ENCODE measurements around the gene CAMTA1.
"Not testable (repeated sequence)": the region's sequence is repeated elsewhere in the genome, so short reads cannot be mapped to it uniquely, and the experiment has no call there.

The CAMTA1 gene

GRCh38 chr1:7674972-7675371 lies 889.7 kb downstream of the CAMTA1 start:
- no peak for DNase-seq (ENCODE audit: low read depth in 2 of 2)

DNA sequence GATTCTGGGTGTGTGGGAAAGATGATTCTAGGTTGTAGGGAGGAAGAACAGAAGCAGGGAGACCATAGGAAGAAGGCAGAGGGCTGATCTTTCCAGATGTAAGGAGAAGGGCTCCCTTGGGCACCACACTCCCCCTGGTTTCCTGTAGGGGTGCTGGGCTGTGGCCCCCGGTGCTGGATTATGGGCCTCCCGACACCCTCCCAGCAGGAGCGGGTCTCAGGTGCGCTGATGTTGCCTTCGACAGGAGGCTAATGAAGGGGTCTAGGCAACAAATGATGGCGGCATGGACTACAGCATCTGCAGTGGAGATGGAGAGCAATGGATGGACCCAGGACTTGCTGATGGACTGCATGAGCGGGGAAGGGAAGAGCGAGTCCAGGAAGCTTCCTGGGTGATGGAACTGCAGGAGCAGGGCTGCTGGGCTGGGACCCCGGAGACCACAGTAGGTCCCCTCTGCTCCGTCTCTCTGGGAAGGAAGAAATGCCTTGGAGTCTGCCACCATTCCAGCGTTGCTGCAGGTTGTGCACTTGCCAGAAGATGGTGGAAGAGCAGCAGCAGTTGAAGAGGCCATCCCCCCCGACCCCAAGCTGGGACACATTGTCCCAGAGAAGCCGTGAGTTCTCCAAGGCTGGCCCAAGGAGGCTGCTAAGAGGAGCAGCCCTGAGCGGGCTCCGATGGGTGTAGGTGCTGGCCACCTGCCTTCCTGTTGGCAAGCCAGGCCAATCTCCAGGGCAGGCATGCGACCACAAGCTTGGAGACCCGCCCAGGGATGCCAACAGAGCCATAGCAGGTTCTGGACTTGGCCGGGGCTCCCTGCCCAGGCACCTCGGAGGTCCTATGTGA lies 890.4 kb downstream of the CAMTA1 start:
- no peak for DNase-seq (ENCODE audit: low read depth in 2 of 2)

- DNase-seq (ENCODE audit: low read depth in 2 of 2), result no peak
These were observed 891.2 kb downstream of the CAMTA1 start for GRCh38 chr1:7676274-7676945.

DNA sequence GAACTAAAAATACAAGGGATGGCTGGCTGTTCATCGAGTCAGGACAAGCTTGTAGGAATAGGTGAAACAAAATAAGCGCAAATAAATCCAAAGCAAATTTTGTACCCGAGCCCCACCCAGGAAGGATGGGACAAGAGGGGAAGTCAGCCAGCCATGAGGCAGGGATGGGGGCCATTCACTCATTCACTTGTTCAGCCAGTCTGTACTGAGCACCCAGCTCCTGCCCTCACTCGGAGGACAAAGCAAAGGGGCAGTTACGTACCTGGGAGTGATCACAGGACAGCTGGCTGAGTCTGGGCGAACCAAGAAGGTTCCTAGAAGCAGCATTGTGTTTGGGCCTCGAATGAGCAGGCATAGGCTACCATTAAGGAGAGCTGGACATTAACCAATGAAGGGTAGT lies 891.9 kb downstream of the CAMTA1 start:
- no peak for DNase-seq (ENCODE audit: low read depth in 2 of 2)

DNA sequence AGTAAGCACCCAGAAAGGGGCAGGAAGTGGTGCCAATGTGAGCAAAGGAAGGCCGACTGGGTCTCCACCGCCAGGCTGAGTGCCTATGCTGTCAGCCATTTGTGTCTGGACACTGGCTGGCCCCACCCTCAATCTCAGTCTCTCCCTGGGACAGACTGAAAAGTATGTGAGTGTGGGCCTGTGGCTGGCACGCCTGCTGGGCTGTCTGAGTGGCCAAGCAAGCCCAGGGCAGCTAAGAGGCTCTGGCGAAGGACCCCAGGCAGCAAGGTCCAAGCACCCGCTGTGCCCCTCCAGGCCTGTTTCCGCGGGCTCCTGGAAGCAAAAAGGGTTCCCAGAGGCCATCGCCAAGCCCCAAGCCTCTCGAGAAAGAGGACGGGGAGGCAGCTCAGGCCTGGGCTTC lies 892.6 kb downstream of the CAMTA1 start:
- DNase-seq (ENCODE audit: low read depth in 2 of 2), result no peak

DNA sequence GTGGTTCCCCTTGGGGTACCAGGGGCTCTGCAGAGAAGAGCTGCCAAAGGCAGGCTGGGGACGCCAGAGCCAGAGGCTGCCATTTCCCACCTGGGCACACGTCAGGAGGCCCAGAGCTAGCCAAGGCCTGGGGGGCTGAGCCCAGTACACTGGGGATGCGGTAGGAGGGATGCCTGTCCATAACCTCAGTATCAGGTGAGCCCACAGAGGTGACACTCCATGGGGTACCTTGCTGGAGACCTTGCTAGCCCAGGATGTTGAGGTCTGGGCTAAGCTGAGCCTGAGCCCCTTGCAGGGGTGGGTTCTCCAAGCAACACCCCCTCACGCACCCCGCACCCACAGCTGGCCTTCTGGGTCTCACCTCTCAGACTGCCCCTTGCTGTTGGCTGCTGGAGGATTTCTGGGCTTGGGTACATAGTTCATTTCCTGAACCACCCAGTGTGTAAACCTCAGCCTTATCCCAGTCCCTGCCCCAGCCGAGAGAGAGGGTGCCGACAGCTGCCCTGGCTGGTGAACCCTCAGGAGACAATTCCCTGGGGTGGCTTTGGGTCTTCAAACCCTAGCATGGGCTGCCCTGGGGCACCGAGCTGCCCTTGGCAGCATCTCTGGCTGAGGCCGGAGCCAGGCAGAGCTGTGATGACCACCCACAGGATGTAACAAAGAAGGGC lies 893.4 kb downstream of the CAMTA1 start:
- no peak for DNase-seq (ENCODE audit: low read depth in 2 of 2)

DNA sequence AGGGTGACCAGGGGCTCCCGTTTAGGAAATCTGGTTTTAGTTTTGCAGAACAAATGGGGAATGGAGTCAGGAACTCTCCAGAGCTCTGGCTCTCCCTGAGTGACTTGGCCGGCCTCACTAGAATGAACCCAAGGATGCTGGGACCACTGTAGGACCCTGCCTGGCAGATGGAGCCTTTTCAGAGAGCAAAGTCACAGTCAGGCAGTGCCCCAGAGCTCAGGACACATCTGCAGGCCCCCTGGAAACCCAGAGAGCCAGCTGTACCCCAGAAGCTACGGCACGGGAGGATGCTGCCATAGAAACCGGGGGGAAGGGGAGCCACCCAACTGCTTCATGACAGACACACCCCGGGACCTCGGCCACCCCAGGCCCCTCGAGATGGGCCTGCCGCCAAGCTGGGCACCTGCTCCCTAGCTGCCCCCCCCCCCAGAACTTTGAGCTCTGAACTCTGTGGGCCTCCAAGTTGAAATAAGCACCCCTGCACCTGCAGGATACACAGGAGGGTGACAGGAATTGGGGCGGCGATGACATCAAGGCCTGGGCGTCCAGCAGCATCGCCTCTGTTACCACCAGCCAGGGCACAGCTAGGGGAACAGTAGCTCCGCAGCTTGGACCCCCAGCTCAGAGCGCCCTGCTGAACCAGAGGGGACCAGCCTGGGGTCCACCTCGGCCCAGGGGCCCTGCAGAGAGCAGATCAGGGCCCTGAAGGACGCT lies 894.1 kb downstream of the CAMTA1 start:
- DNase-seq (ENCODE audit: low read depth in 2 of 2), result no peak

DNA sequence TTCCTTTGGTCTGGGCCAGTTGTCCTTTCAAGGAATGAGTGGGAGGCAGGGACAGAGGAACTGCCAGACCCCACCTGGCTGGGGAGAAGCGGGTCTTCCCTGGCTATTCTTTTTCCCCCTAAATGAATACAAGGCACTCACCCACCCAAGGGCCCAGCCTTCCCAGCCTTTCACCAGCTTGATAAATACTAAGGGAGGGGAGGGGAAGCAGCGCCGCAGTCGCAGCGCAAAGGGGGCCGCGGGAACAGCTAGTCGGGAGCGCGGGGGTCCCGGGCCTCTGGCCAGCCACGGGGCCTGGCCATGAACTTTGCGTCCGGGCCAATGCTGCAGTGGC lies 894.6 kb downstream of the CAMTA1 start:
- DNase-seq (ENCODE audit: low read depth in 2 of 2), result no peak

DNA sequence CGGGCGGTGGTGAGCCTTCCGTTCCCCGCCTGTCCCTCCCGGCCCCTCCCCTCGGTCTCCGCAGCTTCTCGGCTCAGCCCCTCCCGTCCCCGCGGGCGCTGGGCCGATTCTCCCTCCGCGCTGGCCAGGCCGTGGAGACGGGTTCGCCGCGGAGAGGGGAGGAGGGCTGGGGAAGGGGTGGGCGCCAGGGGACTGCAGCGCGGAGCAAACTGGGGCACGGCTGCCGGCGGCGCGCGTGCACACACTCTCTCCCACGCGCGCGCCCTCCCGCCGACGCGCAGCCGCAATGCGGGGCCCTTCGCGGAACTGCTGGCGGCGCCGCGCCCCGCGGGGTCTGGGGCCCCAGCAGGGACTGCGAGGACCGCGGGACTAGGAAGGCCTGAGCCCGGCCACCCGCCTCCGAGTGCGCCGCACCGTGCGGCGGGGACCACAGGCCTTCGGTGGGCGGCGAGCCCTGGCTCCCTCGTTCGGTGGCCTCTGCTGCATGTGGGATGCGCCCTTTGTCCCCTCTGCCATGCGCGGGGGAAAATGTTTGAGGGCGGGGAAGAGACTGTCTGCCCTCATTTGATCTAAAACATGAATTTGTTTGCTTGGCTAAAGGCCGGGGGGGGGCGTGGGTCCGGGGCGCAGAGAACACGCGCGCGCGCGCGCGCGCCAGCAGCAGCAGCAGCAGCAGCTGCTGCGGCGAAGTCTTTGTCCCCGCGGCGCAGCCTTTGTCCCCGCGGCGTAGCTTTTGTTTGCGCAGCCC lies 895.1 kb downstream of the CAMTA1 start:
- DNase-seq (ENCODE audit: low read depth in 2 of 2), result peak in 1 of 2 experiments; percentile 11

GRCh38 chr1:7680955-7681268 lies 895.7 kb downstream of the CAMTA1 start:
- no peak for DNase-seq (ENCODE audit: low read depth in 2 of 2)

GRCh38 chr1:7681401-7681800 lies 896.1 kb downstream of the CAMTA1 start:
- DNase-seq (ENCODE audit: low read depth in 2 of 2), result no peak

DNA sequence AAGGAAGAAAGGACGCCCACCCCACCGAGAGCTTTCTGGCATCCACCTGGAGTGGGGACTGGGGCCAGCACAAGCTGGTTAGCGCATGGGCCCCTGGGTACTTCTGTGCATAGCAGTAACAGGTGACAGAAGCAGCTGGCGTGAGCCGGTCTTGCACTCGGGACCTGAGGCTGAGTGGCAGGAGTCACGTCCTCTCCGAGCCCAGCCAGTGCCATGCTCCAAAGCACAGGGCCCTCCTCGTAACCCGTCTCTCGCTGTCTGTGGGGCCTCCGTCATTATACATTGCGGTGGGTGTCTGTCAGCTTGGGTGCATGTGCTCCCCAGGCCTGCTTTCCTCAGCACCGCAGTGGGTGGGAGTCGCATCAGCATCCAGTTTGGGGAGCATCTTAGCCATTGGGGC lies 898.3 kb downstream of the CAMTA1 start:
- DNase-seq (ENCODE audit: low read depth in 2 of 2), result no peak

DNA sequence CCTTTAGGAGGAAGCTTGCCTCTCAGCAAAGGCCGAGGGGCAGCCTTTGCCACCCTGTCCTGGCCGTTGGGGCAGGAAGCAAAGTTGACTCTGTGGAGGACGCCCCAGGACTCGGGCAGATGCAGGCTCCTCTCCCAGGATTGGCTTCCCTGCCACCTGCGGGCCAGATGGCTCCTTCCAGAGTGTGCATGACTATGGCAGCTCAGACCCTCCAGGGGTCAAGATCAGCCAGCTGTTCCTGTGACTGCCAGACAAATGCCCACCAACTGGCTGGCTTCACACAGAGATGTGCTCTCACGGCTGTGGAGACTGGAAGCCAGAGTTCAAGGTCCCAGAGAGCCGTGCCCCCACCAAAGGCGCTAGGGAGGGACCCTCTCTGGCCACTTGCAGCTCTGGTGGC lies 898.9 kb downstream of the CAMTA1 start:
- no peak for DNase-seq (ENCODE audit: low read depth in 2 of 2)

DNA sequence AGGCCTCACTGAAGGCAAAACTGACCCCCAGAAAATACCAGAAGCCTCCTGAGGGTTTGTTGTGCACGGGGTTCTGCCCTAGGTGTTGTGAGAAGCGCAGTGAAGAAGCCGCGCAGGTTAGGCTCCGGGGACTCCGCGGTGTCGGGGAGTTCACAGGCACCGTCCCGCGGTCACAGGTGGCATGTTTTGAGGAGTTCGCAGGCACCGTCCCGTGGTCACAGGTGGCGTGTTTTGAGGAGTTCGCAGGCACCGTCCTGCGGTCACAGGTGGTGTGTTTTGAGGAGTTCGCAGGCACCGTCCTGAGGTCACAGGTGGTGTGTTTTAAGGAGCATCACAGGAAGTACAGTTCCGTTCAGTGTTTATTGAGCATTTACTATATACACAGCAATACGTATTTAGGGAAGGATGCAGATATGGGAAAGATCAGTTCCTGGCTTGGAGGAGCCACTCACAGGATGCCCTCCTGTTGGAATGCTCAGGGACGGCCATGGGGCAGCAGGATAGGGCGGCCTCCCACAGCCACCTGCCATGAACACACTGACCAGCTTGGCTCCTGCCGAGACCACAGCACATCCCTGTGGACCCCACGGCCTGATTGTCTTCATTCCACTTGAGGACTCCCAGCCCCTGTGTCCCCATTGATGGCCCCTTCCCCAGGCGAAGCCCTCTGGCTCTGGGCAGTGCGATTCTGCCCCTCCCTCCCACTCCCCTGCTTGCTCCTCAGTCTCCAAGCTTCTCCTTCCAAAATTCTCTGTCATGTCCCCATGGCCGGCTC lies 899.8 kb downstream of the CAMTA1 start:
- no peak for DNase-seq (ENCODE audit: low read depth in 2 of 2)

DNA sequence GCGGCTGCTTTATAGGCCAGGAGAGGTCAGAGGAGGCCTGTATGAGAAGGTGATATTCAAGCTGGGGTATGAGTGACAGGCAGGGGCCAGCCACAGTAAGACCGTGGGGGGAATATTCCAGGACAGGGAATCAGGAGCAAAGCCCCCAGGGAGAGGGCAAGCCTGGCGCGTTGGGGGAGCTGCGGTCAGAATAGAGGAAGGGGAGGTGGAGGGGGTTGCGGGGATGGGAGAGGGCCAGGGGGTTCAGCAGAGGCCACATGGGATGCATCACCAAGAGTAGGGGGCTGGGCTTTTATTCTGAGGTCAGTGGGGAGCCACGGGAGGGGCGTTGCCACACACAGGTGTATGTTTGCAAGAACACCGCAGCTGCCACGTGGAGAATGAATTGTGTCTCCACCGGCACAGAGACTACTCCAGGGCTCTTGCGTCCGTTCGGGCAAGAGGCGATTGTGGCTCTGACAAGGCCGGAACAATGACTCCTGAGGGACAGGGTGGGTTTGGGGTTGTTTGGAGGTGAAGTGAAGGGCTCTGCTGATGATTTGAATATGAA lies 901.1 kb downstream of the CAMTA1 start:
- no peak for DNase-seq (ENCODE audit: low read depth in 2 of 2)

DNA sequence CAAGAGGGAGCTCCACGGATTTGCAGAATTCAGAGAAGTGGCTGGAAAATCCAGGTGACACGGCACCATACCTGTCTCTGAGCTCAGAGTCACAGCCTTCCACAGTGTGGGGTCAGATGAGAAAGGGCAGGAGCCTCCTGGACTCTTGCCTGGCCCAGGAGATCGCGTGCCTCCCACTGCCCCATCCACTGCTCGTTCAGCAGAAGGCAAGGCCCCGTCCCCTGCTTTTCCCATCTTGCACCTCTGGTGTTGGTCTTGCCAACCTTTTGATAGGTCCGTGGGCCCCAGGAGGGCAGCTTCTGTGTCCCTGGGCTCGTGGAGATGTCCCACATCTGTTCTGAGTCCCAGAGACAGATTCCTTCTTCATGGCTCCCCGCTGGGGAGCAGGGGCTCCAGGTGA lies 902.2 kb downstream of the CAMTA1 start:
- DNase-seq (ENCODE audit: low read depth in 2 of 2), result no peak

DNA sequence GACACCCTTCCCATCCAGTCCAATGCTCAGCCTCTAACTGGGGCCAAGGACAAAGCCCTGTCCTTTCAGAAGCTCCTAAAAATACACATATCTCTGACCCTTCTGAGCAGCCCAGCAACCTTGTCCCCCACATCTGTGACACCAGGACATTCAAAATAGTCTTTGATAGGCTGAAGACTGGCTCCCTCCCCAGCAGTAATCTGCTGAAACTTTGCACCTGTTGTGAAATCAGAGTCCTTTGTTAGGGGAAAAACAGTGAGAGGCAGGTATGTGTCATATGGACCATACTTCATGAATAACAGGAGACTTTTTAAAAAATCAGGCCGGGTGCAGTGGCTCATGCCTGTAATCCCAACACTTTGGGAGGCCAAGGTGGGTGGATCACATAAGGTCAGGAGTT lies 903.4 kb downstream of the CAMTA1 start:
- DNase-seq (ENCODE audit: low read depth in 2 of 2), result no peak

DNA sequence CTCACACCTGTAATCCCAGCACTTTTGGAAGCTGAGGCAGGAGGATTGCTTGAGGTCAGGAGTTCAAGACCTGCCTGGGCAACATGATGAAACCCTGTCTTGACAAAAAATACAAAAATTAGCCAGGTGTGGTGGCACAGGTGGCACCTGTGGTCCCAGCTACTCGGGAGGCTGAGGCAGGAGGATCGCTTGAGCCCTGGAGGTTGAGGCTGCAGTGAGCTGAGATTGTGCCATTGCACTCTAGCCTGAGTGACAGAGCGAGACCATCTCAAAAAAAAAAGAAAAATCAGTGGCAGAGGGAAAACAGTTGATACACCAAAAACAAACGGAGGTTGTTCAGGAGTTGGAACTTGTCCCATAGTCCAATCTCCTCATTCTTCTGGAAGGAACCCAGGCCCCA lies 904.1 kb downstream of the CAMTA1 start:
- not testable (repeated sequence) for DNase-seq (ENCODE audit: low read depth in 2 of 2)

DNA sequence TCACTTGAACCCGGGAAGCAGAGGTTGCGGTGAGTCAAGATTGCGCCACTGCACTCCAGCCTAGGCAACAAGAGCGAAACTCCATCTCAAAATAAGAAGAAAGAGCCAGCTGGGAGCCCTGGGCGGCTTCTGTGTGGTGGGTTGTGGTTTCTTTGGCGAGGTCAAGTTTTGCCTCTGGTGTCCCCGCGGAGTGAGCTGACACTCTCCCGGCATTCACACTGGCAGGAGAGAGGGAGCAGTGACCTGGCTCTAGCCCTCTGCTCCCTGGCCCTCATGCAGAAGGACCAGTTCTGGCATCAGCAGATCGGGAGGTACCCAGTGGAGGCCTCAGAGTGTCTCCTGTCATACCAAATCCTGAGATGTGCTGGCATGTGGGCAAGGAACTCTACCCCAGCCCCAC lies 904.8 kb downstream of the CAMTA1 start:
- no peak for DNase-seq (ENCODE audit: low read depth in 2 of 2)

DNA sequence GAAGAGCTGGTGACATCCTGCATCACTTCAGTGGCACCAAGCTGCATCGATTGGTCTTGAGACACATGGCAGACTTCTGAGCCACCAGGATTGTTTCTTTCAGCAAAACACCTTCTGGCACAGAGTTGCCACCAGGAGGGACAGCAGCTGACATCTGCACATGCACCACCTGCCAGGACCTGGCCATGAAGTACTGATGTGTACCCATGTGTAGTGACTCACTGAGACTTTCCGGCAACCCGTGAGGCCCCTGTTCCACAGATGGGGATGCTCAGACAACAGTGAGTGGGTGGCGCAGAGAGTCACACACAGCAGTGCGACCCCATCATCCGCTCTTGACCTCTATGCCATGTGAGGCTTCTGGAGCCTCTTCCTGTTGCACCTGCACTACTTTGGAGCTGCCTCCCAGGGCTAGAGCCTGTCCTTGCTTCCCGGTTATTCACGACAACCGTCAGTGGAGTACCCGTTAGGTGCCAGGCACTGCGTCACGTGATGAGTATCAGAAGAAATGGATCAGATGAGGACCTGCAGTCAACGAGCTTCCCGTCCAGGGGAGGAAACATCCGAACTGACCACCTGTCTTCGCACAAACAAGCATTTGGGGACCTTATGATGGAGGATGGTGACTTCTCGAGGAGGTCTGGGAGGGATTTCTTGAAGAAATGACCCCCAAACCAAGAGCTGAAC lies 905.4 kb downstream of the CAMTA1 start:
- DNase-seq (ENCODE audit: low read depth in 2 of 2), result no peak
